Measurements from ENCODE around the gene RBMS2.
A peak's percentile ranks its signal among the peaks of the same experiment; 100 is the strongest.
"Not testable (repeated sequence)": the region's sequence is repeated elsewhere in the genome, so short reads cannot be mapped to it uniquely, and the experiment has no call there.

Gene RBMS2, protein sequence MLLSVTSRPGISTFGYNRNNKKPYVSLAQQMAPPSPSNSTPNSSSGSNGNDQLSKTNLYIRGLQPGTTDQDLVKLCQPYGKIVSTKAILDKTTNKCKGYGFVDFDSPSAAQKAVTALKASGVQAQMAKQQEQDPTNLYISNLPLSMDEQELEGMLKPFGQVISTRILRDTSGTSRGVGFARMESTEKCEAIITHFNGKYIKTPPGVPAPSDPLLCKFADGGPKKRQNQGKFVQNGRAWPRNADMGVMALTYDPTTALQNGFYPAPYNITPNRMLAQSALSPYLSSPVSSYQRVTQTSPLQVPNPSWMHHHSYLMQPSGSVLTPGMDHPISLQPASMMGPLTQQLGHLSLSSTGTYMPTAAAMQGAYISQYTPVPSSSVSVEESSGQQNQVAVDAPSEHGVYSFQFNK

GRCh38 chr12:56521590-56522371 lies at the start of gene RBMS2:
Gene RBMS2, plus strand, starts transcription at chr12:56521820. Its CDS starts 204 bp downstream, at chr12:56522024.
- DNase-seq (ENCODE audit: low read depth in 3 of 3) = no peak

GRCh38 chr12:56474389-56474788 lies 47.2 kb upstream of the RBMS2 start:
- DNase-seq (ENCODE audit: low read depth in 3 of 3) = no peak

GRCh38 chr12:56476143-56476542 lies 45.5 kb upstream of the RBMS2 start:
- no peak for DNase-seq (ENCODE audit: low read depth in 3 of 3)

DNA sequence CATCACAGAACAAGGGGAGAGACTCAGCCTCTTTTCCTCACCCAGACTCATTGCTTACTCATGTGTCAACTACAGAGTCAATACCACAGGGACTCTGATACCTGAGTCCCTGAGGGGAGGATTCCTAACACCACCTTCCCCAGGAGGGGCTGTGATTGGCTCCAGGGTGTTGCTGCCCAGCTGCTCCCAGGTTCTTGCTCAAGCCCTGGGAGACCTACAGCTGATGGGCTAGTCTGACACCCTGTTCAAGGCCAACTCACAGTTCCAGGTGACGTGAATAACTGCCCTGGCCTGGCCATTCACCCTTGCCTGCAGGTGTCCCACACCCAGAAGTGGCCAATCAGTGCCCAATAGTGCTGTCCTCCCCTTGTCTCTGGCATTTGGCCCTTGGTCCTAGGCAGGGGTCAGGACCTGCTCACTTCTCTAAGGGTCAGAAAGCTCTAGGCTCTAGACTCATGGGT lies 44.6 kb upstream of the RBMS2 start:
- DNase-seq (ENCODE audit: low read depth in 3 of 3) = no peak

- no peak for DNase-seq (ENCODE audit: low read depth in 3 of 3)
Measured at GRCh38 chr12:56477521-56478225, 43.9 kb upstream of the RBMS2 start.

- DNase-seq (ENCODE audit: low read depth in 3 of 3) = no peak
Measured at GRCh38 chr12:56479625-56480024, 42.0 kb upstream of the RBMS2 start.

DNA sequence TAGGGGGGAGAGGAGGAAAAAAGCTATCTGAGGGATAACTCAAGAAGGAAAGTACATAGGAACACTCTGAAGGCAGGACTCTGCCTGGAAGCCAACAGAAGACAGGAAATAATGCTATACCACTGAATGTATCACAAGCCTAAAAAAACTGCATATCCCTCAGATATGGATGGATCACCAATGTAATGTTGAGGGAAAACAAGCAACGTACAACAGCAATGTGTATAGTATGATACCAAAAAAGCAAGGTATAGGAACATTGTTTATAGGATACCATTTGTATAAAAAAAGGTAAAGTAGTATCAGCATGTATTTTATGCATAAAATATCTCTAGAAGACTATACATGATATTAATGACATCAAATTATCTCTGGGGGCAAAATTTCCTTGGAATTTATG lies 37.1 kb upstream of the RBMS2 start:
- no peak for DNase-seq (ENCODE audit: low read depth in 3 of 3)

GRCh38 chr12:56486694-56487093 lies 34.9 kb upstream of the RBMS2 start:
- no peak for DNase-seq (ENCODE audit: low read depth in 3 of 3)

DNA sequence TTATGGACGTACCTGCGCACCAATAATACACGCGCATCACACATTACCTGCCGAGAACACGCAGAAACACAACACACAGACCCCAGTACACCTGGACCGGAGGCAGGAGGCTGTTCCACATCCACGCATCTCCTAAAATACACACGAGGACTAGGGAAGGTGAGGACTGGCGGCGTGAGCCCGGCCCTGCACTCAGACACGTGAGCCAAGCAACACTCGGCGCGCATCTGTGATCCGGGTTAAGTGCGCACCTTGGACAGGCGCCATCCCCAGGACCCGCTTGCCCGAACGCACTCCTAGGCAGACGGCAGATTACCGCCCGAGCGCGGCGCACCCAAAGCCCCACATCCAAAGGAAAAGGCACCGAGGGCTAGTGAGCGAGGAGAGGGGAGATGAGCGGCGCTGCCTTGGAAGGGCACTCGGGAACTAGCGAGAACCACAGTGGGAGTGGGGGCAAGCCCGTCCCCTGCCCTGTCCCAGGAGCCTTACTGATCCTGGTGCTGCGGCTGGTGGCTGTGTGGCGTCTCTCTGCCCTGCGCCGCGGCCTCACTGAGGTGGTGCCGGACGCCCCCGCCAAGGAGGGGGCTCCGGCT lies 34.1 kb upstream of the RBMS2 start:
- peak in 1 of 3 experiments; percentile 14 for DNase-seq (ENCODE audit: low read depth in 3 of 3)

DNA sequence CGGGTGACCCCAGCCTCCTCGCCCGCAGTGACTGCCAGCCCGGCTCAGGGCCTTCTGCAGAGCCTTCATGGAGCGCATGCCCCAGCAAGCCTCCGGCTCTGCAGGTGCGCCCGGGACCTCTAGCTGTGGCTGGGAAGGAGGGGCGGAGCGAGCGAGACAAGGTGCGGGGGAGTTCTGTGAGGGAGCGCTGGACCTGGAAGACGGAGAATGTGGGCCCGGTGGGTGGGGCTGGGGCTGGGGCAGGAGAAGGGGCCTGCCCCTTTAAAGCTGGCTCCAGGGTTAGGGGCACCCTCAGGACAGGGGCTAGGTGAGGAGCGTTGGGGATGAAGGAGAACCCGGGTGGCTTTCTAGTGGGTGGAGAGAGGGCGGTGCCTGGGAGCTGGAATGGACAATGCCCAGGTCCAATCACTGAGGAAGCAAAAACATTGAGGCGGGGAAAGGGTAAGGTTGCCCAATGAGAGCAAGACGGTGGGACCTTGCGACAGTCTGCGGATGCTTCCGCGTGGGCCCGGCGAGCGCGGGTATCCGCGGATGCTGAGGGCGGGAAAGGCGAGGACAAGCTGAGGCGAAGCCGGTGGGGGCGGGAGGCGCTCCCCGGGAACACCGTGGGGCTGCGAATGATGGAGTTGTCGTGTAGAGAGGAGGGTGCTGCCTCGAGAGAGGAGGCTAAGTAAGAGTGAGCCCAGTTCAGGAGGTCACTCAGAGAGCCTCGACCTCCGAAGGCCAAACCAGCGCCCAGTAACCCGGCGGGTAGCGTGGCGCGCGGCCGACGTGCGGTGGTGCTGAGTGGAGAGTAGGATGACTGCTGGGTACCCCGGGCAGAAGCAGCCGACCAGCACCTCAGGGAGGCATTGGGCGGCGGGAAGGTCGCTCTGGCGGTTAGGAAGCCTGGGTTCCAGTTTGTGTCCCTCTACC lies 33.3 kb upstream of the RBMS2 start, which contains the start of gene GLS2:
TSS of gene GLS2 (minus strand) at position 121 of the 915 bp plus-strand sequence. CDS start at position 78, 43 bp downstream.
- peak; percentile 47 to 63 (median 49) for DNase-seq (ENCODE audit: low read depth in 3 of 3)

DNA sequence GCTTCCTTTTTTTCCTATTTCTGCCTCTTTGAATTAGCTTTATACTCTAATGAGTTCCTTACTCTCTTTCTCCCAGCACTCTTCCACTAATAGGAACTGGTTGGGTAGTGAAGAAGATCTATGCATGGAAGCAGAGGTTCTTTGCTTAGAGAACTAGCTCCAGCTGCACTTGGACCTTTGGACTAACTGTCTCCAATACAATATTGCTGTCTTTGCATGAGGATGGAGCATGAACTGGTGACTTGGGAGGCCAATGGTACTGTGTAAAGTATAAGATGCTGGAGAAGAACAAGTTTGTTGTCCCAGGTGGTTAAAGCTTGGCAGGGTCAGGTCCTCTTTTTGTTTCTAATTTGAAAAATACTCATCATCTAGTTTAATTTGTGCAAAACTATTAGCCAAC lies 31.3 kb upstream of the RBMS2 start:
- no peak for DNase-seq (ENCODE audit: low read depth in 3 of 3)

DNA sequence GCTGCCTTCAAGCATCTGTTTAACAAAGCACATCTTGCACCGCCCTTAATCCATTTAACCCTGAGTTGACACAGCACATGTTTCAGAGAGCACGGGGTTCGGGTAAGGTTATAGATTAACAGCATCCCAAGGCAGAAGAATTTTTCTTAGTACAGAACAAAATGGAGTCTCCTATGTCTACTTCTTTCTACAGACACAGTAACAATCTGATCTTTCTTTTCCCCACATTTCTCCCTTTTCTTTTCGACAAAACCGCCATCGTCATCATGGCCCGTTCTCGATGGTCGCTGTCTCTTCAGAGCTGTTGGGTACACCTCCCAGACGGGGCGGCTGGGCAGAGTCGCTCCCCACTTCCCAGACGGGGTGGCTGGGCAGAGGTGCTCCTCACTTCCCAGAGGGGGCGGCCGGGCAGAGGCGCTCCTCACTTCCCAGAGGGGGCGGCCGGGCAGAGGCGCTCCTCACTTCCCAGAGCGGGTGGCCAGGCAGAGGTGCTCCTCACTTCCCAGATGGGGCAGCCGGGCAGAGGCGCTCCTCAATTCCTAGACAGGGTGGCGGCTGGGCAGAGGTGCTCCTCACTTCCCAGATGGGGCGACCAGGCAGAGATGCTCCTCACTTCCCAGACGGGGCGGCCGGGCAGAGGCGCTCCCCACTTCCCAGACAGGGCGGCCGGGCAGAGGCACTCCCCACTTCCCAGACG lies 28.1 kb upstream of the RBMS2 start:
- DNase-seq (ENCODE audit: low read depth in 3 of 3) = not testable (repeated sequence)

- DNase-seq (ENCODE audit: low read depth in 3 of 3) = not testable (repeated sequence)
Measured at GRCh38 chr12:56494106-56494415, 27.6 kb upstream of the RBMS2 start.

- not testable (repeated sequence) for DNase-seq (ENCODE audit: low read depth in 3 of 3)
Measured at GRCh38 chr12:56494481-56494880, 27.1 kb upstream of the RBMS2 start.

DNA sequence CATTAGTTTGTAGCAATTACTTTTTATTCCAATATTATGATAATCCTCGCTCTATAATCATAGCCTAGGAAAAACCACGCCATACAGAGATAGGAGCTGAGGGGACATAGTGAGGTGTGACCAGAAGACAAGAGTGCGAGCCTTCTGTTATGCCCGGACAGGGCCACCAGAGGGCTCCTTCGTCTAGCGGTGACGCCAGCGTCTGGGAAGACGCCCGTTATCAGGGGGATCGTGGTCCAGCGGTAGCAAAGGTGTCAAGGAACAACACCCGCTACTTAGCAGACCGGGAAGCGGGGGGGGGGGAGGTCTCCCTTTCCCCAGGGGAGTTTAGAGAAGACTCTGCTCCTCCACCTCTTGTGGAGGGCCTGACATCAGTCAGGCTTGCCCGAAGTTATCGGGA lies 24.9 kb upstream of the RBMS2 start:
- peak in 2 of 3 experiments; percentile 24 to 68 for DNase-seq (ENCODE audit: low read depth in 3 of 3)

DNA sequence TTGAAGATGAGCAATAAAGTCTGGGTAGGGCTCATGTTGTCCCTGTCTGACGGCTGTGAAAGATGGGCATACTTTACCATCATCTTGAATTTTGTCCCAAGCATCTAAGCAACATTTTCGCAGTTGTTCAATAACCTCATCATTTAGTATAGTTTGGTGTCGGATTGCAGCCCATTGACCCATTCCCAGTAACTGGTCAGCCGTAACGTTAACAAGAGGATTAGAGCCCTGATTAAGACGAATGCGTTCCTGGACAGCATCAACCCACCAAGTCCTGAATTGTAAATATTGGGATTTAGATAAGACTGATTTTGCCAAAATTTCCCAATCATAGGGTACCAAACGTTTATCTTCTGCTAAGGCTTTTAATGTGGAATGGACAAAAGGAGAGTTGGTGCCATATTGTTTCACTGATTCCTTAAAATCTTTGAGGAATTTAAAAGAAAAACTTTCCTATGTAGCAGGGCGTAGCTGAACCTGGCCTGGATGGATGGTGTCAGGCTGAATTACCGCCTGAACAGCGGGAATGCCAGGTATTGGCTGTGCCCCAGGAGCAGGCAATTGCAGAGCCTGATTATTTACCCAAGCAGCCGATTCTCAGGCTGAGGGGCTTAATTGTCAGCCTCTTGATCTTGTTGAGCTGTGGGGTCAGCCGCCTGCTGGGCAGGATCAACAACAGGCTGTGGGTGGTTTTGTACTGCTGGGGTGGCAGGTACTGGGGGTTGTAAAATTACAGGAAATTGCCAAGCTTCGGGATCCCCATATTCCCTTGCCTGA lies 23.3 kb upstream of the RBMS2 start:
- not testable (repeated sequence) for DNase-seq (ENCODE audit: low read depth in 3 of 3)

GRCh38 chr12:56499452-56499851 lies 22.2 kb upstream of the RBMS2 start:
- DNase-seq (ENCODE audit: low read depth in 3 of 3) = not testable (repeated sequence)

- DNase-seq (ENCODE audit: low read depth in 3 of 3) = not testable (repeated sequence)
Measured at GRCh38 chr12:56499879-56500278, 21.7 kb upstream of the RBMS2 start.

GRCh38 chr12:56510786-56511185 lies 10.8 kb upstream of the RBMS2 start:
- DNase-seq (ENCODE audit: low read depth in 3 of 3) = no peak
